ENCODE results near the gene ID4.

The ID4 gene

DNA sequence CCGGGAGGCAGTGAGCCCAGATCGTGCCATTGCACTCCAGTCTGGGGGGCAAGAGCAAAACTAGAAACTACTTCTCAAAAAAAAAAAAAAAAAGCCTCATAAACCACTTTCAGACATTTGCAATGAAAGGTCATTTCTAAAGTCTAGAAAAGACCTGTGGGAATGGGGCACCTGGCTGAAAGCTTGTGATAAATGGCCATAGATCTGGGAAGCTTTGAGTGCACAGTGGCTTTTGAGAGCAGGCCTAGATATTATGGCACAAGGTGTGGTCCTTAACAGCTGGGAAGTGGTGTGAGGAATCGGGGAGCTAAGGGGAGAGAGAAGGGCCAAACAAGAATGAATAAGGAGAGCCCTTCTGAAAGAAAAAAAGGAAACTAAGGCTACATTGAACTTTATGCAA is 33.2 kb downstream of the ID4 start:
- H3K36me3 Mint-ChIP-seq (ENCODE audit: low read depth) = no peaks in the 10 kb centered on the region
- no peak for DNase-seq
- TF ChIP-seq, protein P1, sequence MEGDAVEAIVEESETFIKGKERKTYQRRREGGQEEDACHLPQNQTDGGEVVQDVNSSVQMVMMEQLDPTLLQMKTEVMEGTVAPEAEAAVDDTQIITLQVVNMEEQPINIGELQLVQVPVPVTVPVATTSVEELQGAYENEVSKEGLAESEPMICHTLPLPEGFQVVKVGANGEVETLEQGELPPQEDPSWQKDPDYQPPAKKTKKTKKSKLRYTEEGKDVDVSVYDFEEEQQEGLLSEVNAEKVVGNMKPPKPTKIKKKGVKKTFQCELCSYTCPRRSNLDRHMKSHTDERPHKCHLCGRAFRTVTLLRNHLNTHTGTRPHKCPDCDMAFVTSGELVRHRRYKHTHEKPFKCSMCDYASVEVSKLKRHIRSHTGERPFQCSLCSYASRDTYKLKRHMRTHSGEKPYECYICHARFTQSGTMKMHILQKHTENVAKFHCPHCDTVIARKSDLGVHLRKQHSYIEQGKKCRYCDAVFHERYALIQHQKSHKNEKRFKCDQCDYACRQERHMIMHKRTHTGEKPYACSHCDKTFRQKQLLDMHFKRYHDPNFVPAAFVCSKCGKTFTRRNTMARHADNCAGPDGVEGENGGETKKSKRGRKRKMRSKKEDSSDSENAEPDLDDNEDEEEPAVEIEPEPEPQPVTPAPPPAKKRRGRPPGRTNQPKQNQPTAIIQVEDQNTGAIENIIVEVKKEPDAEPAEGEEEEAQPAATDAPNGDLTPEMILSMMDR (IDR thresholded peaks at IDR 0.05) = no peak
- no peaks in the 10 kb centered on the region for H3K9me3 Mint-ChIP-seq
- H3K4me3 Mint-ChIP-seq = no peak overlapping the region
- peaks cover 24% of the 10 kb centered on the region for H3K4me1 Mint-ChIP-seq
- peaks cover 24% of the 10 kb centered on the region for H3K27me3 Mint-ChIP-seq (ENCODE audit: low read depth, poor library complexity)
- no peak overlapping the region for H3K27ac Mint-ChIP-seq

DNA sequence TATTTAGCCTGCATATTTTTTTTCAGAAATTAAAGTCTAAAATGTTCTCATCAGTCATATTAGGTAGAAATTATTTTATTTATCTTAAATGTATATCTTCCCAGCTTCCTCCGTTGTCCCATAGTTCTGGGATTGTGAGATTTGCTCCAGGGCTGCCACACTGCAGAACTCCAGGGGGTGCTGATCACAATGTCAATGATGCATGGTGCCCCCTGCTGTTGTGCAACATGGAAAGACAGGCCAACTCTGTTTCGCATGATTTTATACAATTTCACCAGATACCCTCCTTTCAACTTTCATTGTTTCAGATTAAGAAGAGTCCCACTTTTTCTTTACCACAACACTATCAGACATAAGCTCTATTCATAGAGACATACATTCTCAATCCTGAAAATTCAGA is 35.9 kb downstream of the ID4 start:
- Mint-ChIP-seq H3K27ac (no peak overlapping the region), H3K4me1 (peaks cover 12% of the 10 kb centered on the region), H3K4me3 (no peak overlapping the region), H3K36me3 (ENCODE audit: low read depth) (no peaks in the 10 kb centered on the region), H3K9me3 (no peaks in the 10 kb centered on the region), H3K27me3 (ENCODE audit: low read depth, poor library complexity) (peaks cover 19% of the 10 kb centered on the region)
- TF ChIP-seq, protein P1 (IDR thresholded peaks at IDR 0.05) = peak; percentile 20
- peak; percentile 18 for DNase-seq

DNA sequence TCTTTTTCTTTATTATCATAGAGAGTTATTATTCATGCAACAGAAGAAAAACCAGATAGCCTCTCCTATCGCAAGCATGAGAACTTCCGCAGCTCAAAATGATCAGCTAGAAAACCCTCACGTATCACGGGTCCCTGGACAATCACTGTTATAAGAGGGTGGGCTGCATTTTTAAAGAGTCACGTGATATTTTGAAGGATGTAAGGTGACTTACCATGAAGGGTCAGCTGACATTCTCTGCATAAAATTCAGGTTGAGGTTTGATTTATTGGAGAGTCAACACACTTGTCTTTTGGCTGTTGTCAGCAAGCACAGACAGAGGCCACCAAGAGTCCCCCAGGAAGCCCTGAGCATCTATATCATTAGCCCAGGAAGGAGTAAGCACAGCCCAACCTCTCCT is 39.5 kb downstream of the ID4 start:
- H3K36me3 Mint-ChIP-seq (ENCODE audit: low read depth) = no peaks in the 10 kb centered on the region
- peaks cover 3% of the 10 kb centered on the region for H3K27me3 Mint-ChIP-seq (ENCODE audit: low read depth, poor library complexity)
- no peaks in the 10 kb centered on the region for H3K9me3 Mint-ChIP-seq
- H3K4me1 Mint-ChIP-seq = peaks cover 5% of the 10 kb centered on the region
- no peak overlapping the region for H3K27ac Mint-ChIP-seq
- DNase-seq = no peak
- TF ChIP-seq, protein P1 (IDR thresholded peaks at IDR 0.05) = no peak
- H3K4me3 Mint-ChIP-seq = no peak overlapping the region

DNA sequence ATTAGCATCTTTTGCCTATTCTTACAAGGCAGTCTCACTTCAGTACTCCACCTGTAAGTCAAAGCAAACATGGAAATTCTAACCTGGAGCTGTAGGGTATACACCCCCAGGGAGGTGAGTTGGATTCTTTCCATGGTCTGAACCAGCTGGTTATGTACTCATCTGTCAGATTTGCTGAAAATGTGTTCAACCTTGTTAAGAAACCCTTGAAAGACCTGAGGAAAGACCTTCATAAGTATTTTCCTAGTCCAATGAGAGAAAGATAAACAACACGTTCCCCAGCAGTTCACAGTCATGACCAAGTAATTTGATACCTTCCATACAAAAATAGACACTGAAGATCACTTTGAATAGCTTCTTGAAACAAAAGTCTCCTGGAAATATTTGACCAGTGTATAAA is 42.5 kb downstream of the ID4 start:
- DNase-seq = no peak
- Mint-ChIP-seq H3K4me1 (peaks cover 5% of the 10 kb centered on the region), H3K27ac (no peak overlapping the region), H3K36me3 (ENCODE audit: low read depth) (no peaks in the 10 kb centered on the region), H3K9me3 (no peaks in the 10 kb centered on the region), H3K27me3 (ENCODE audit: low read depth, poor library complexity) (peaks cover 3% of the 10 kb centered on the region), H3K4me3 (no peak overlapping the region)
- TF ChIP-seq, protein P1 (IDR thresholded peaks at IDR 0.05) = no peak

DNA sequence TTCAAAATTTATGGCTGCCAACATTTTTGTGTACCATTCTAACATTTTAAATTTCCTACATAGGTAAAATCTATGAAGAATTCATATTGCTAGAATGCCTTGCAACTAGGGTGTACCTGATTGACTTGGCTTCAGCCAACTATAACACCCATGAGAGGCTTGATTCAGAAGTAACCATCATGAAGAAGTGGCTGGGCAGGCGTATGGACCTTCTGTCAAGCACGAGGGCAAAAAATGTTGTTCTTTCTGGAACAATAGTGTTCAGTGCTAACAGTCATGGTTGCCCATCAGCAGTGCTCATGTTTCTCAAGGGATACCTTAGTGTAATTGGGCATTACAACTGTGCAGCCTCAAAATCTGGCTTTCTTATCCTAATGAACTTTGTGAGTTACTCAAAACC is 42.9 kb downstream of the ID4 start:
- H3K9me3 Mint-ChIP-seq = no peaks in the 10 kb centered on the region
- H3K36me3 Mint-ChIP-seq (ENCODE audit: low read depth) = no peaks in the 10 kb centered on the region
- TF ChIP-seq, protein P1 (IDR thresholded peaks at IDR 0.05) = no peak
- DNase-seq = no peak
- peaks cover 3% of the 10 kb centered on the region for H3K27me3 Mint-ChIP-seq (ENCODE audit: low read depth, poor library complexity)
- no peak overlapping the region for H3K4me3 Mint-ChIP-seq
- H3K27ac Mint-ChIP-seq = no peak overlapping the region
- peaks cover 5% of the 10 kb centered on the region for H3K4me1 Mint-ChIP-seq

DNA sequence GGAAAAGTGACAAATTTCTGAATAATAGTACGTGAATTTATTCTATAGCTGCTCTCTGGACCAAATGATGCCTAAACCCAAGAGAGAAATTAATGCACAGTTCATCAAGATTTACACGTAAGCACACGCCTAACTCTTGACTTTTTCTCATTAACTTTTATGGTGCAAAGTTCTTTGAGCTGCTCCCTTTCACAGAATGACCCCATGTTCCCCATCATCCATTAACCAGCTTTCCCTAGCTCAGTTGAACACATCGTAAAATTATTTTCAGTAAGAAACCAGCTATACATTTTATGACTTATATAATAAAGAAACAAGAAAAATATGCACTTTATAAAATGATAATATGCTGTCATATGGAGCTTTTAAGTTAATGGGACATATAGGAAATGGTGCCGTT is 54.3 kb downstream of the ID4 start:
- no peaks in the 10 kb centered on the region for H3K36me3 Mint-ChIP-seq (ENCODE audit: low read depth)
- no peak overlapping the region for H3K27ac Mint-ChIP-seq
- TF ChIP-seq, protein P1 (IDR thresholded peaks at IDR 0.05) = no peak
- DNase-seq = no peak
- H3K4me3 Mint-ChIP-seq = no peak overlapping the region
- no peaks in the 10 kb centered on the region for H3K4me1 Mint-ChIP-seq
- peaks cover 16% of the 10 kb centered on the region for H3K9me3 Mint-ChIP-seq
- H3K27me3 Mint-ChIP-seq (ENCODE audit: low read depth, poor library complexity) = peaks cover 13% of the 10 kb centered on the region
